Measurements from ENCODE around the gene NT5DC1.
"Not testable (repeated sequence)": the region's sequence is repeated elsewhere in the genome, so short reads cannot be mapped to it uniquely, and the experiment has no call there.

Gene NT5DC1

GRCh38 chr6:116094041-116094440, 6.6 kb upstream of the NT5DC1 start:
- no peak for DNase-seq

GRCh38 chr6:116096048-116096759, 4.4 kb upstream of the NT5DC1 start:
- DNase-seq, result not testable (repeated sequence)

- no peak for DNase-seq
These were observed 3.5 kb upstream of the NT5DC1 start for GRCh38 chr6:116096979-116097816.

- DNase-seq, result no peak
These were observed 1.6 kb upstream of the NT5DC1 start for GRCh38 chr6:116099036-116099435.

GRCh38 chr6:116101302-116101718, 657 bp downstream of the NT5DC1 start:
- DNase-seq, result no peak

GRCh38 chr6:116101790-116102189, 1.1 kb downstream of the NT5DC1 start:
- no peak for DNase-seq

- no peak for DNase-seq
These were observed 2.2 kb downstream of the NT5DC1 start for GRCh38 chr6:116102873-116103272.

GRCh38 chr6:116104636-116105035, 4.0 kb downstream of the NT5DC1 start:
- no peak for DNase-seq

- no peak for DNase-seq
These were observed 4.6 kb downstream of the NT5DC1 start for GRCh38 chr6:116105247-116105646.

- DNase-seq, result no peak
These were observed 5.5 kb downstream of the NT5DC1 start for GRCh38 chr6:116106146-116106545.

- no peak for DNase-seq
These were observed 8.2 kb downstream of the NT5DC1 start for GRCh38 chr6:116108836-116109235.

GRCh38 chr6:116111552-116112528, 11.2 kb downstream of the NT5DC1 start:
- peak; percentile 24 for DNase-seq

- DNase-seq, result no peak
These were observed 12.7 kb downstream of the NT5DC1 start for GRCh38 chr6:116113386-116113785.

- no peak for DNase-seq
These were observed 15.1 kb downstream of the NT5DC1 start for GRCh38 chr6:116115781-116116180.

GRCh38 chr6:116118608-116119007, 18.0 kb downstream of the NT5DC1 start:
- no peak for DNase-seq

- DNase-seq, result no peak
These were observed 19.8 kb downstream of the NT5DC1 start for GRCh38 chr6:116120430-116120829.

GRCh38 chr6:116126032-116126431, 25.4 kb downstream of the NT5DC1 start, which contains the start of gene COL10A1:
TSS of gene COL10A1 (minus strand) at chr6:116126132. CDS start at chr6:116125492, 640 bp downstream.
- DNase-seq, result no peak

- no peak for DNase-seq
These were observed 27.3 kb downstream of the NT5DC1 start for GRCh38 chr6:116127771-116128493.

GRCh38 chr6:116133453-116133852, 32.8 kb downstream of the NT5DC1 start:
- no peak for DNase-seq

- DNase-seq, result no peak
These were observed 35.7 kb downstream of the NT5DC1 start for GRCh38 chr6:116136373-116136772.

GRCh38 chr6:116136933-116137340, 36.3 kb downstream of the NT5DC1 start:
- peak; percentile 5 for DNase-seq

GRCh38 chr6:116139917-116140316, 39.3 kb downstream of the NT5DC1 start:
- no peak for DNase-seq
